Measurements from ENCODE around the gene CYS1. TPM values are rescaled to one million over a fixed set of nuclear protein-coding genes. Genes with fewer than 3 reads are reported as not detected.

CYS1 gene
- polyA plus RNA-seq, 1 donor (not counting 4 experiments of a cell fraction or from before 2014, with no cell fraction given), result 0.14 TPM

DNA sequence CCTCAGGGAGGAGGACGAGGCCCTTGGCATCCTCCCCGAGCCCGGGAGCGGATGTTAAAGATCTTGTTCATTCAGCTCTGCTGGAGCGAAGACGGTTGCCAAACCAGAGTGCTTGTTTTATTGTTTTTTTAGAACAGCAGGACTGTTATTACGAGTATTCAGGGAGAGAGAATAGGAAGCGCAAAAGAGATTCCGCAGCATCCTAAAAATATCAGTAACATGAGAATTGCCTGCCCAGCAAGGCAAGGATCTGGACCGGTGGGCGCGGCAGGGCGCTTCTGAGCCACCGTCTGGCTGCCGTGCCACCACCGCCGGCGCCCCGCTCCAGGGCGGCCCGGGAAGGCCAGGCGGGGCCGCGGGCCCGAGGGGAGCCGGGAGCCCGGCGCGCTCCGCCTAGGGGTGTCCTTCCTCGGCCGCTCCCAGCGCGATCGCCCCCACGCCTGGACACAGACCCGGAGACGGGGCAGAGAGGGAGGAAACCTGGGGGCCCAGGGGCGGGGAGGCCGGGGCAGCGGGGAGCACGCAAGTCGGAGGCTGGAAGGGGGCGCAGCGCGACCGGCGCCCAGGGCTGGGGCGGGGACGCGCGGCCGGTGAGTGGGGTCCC, 843 bp downstream of the CYS1 start:
- peak overlapping the region; percentile 24 to 48 (median 46) for H3K4me3 ChIP-seq (ENCODE audit: control insufficient read depth in 2 of 3, extremely low read depth in 1 of 3, insufficient read depth in 2 of 3, low read depth in 1 of 3, low read length in 3 of 3)
- no peaks in the 10 kb centered on the region for H3K79me2 ChIP-seq (ENCODE audit: control insufficient read depth, insufficient read depth, low read length)
- dilution Hi-C loops (cut with MboI; ENCODE audit: extremely low pct_ligation_motif_present, low sequenced_read_pairs), result no loop called here
- H3K4me1 ChIP-seq (ENCODE audit: control insufficient read depth, extremely low read depth, insufficient read depth, low read length), result no peaks in the 10 kb centered on the region
- no peak for DNase-seq (ENCODE audit: low read depth, low spot score)
- H3K9me1 ChIP-seq (ENCODE audit: control insufficient read depth, extremely low read depth, insufficient read depth, low read length), result no peaks in the 10 kb centered on the region
- H3K9me3 ChIP-seq (ENCODE audit: control insufficient read depth, low read depth, low read length), result no peaks in the 10 kb centered on the region
- H3K9ac ChIP-seq (ENCODE audit: control insufficient read depth, extremely low read depth, insufficient read depth, low read length), result peak overlapping the region; percentile 28
- no peaks in the 10 kb centered on the region for H3K36me3 ChIP-seq (ENCODE audit: control insufficient read depth in 2 of 2, extremely low read depth in 1 of 2, insufficient read depth in 2 of 2, low read length in 2 of 2)
- TF ChIP-seq EZH2 (IDR thresholded peaks at IDR 0.05; ENCODE audit: low read length) (no peak), CTCF (optimal IDR thresholded peaks at IDR 0.05 in 1 of 3, IDR thresholded peaks at IDR 0.05 in 1 of 3, conservative IDR thresholded peaks at IDR 0.05 in 1 of 3; ENCODE audit: extremely low read depth in 1 of 3, insufficient read depth in 2 of 3, low read length in 3 of 3) (no peak)
- no peak for FAIRE-seq
- no peaks in the 10 kb centered on the region for H4K20me1 ChIP-seq (ENCODE audit: control insufficient read depth, extremely low read depth, insufficient read depth, low read length)
- H3K27ac ChIP-seq (ENCODE audit: control insufficient read depth, insufficient read depth, low read length), result no peak overlapping the region
- peak overlapping the region; percentile 23 for H2AFZ ChIP-seq (ENCODE audit: control insufficient read depth, low read length)
- peaks cover 63% of the 10 kb centered on the region for H3K27me3 ChIP-seq (ENCODE audit: control insufficient read depth, extremely low read depth, insufficient read depth, low read length)
- peak overlapping the region; percentile 77 for H3K4me2 ChIP-seq (ENCODE audit: control insufficient read depth, extremely low read depth, insufficient read depth, low read depth, low read length)

GRCh38 chr2:10078704-10079265, 1.4 kb downstream of the CYS1 start:
- Histone ChIP-seq H3K9me1 (ENCODE audit: control insufficient read depth, extremely low read depth, insufficient read depth, low read length) (no peaks in the 10 kb centered on the region), H3K79me2 (ENCODE audit: control insufficient read depth, insufficient read depth, low read length) (no peaks in the 10 kb centered on the region), H3K9ac (ENCODE audit: control insufficient read depth, extremely low read depth, insufficient read depth, low read length) (peak overlapping the region; percentile 28), H3K36me3 (ENCODE audit: control insufficient read depth in 2 of 2, extremely low read depth in 1 of 2, insufficient read depth in 2 of 2, low read length in 2 of 2) (no peaks in the 10 kb centered on the region), H3K27me3 (ENCODE audit: control insufficient read depth, extremely low read depth, insufficient read depth, low read length) (peaks cover 62% of the 10 kb centered on the region), H3K27ac (ENCODE audit: control insufficient read depth, insufficient read depth, low read length) (no peak overlapping the region), H3K4me3 (ENCODE audit: control insufficient read depth in 2 of 3, extremely low read depth in 1 of 3, insufficient read depth in 2 of 3, low read depth in 1 of 3, low read length in 3 of 3) (peak overlapping the region; percentile 7 to 48 (median 46)), H3K9me3 (ENCODE audit: control insufficient read depth, low read depth, low read length) (no peaks in the 10 kb centered on the region), H3K4me2 (ENCODE audit: control insufficient read depth, extremely low read depth, insufficient read depth, low read depth, low read length) (peak overlapping the region; percentile 77), H2AFZ (ENCODE audit: control insufficient read depth, low read length) (peak overlapping the region; percentile 23), H4K20me1 (ENCODE audit: control insufficient read depth, extremely low read depth, insufficient read depth, low read length) (no peaks in the 10 kb centered on the region), H3K4me1 (ENCODE audit: control insufficient read depth, extremely low read depth, insufficient read depth, low read length) (no peaks in the 10 kb centered on the region)
- TF ChIP-seq EZH2 (IDR thresholded peaks at IDR 0.05; ENCODE audit: low read length) (no peak), CTCF (optimal IDR thresholded peaks at IDR 0.05 in 1 of 3, IDR thresholded peaks at IDR 0.05 in 1 of 3, conservative IDR thresholded peaks at IDR 0.05 in 1 of 3; ENCODE audit: extremely low read depth in 1 of 3, insufficient read depth in 2 of 3, low read length in 3 of 3) (no peak)
- DNase-seq (ENCODE audit: low read depth, low spot score), result no peak
- dilution Hi-C loops (cut with MboI; ENCODE audit: extremely low pct_ligation_motif_present, low sequenced_read_pairs), result no loop called here
- no peak for FAIRE-seq
